G401.6 (cell line): ENCODE measurements around the gene LRCH4.
"Not testable (repeated sequence)": the region's sequence is repeated elsewhere in the genome, so short reads cannot be mapped to it uniquely, and the experiment has no call there.

Source experiments
- FAIRE-seq: peaks from 2 replicates; lab custom pipeline; 2012; peaks lifted over from hg19 to GRCh38; lab: Jason Lieb, UNC

The LRCH4 gene

GRCh38 chr7:100567751-100568175 lies 18.2 kb downstream of the LRCH4 start:
- FAIRE-seq: no peak

GRCh38 chr7:100567031-100567730 lies 18.7 kb downstream of the LRCH4 start:
- FAIRE-seq: no peak

DNA sequence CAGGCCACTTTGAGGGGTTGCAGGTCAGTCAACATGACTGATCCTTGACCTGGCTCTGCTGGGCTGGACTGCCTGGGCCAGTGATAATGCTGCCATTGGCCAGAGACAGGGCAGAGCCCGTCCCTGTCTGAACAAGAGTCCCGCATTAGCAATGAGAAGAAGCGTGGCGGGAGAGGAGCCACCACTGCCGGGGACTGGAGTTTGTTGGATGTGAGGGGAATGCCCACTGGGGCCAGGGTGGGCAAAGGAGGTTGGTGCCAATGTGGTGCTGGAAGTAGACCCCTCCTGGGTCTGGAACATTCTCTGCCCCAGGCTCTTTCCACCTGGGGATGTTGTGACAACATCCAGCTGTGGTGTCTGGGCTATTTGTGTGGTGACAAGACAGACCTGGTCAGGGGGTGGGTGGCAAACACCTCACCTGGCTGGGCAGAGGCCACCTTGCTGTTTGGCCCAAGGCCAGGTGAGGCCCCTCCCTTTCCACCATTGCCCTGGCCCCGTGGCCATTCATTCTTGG lies 19.9 kb downstream of the LRCH4 start:
- no peak for FAIRE-seq

DNA sequence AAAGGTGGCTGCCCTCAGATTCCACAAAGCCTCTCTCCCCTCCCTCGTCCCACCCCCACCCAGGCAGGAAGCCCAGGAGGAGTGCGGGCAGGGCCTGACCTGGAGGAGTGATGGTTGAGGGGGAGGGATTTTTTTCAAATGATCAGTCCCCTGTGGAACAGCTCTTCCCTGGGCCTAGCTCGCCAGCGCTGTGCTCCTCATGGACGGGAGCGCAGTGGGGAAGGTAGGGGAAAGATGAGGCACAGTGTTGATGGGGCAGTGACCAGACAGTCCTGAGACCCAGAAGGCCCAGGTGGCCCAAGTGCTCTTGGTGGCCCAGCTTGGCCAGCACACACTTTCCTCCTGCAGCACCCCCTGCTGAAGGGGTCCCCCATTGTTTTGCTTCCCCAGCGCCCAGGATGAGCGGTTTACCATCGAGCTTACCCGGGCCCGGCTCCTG lies 20.8 kb downstream of the LRCH4 start:
- no peak for FAIRE-seq

GRCh38 chr7:100564405-100564804 lies 21.5 kb downstream of the LRCH4 start:
- not testable (repeated sequence) for FAIRE-seq

- FAIRE-seq: no peak
Observed at GRCh38 chr7:100563809-100564400, 22.0 kb downstream of the LRCH4 start.

DNA sequence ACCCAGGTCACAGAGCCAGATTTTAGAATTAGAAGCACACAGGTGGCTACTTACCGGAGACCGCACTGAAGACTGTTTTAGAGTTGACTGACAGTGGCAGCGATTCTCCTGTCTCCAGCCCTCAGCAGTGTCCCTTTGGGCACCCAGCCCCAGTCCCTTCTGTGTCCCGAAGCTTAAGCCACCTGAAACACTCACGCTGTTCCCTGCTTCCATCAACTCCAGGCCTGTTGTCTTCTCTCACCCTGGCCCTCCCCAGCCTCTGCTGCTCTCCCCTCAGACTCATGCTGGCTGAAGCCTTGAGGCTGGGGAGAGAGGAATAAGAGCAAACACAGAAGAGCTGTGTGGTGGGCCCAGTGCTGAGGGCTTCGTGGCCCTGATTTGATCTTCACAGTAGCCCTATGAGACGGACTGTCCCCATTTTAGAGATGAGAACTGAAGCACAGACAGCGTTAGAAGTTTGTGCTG lies 22.8 kb downstream of the LRCH4 start:
- FAIRE-seq: no peak

DNA sequence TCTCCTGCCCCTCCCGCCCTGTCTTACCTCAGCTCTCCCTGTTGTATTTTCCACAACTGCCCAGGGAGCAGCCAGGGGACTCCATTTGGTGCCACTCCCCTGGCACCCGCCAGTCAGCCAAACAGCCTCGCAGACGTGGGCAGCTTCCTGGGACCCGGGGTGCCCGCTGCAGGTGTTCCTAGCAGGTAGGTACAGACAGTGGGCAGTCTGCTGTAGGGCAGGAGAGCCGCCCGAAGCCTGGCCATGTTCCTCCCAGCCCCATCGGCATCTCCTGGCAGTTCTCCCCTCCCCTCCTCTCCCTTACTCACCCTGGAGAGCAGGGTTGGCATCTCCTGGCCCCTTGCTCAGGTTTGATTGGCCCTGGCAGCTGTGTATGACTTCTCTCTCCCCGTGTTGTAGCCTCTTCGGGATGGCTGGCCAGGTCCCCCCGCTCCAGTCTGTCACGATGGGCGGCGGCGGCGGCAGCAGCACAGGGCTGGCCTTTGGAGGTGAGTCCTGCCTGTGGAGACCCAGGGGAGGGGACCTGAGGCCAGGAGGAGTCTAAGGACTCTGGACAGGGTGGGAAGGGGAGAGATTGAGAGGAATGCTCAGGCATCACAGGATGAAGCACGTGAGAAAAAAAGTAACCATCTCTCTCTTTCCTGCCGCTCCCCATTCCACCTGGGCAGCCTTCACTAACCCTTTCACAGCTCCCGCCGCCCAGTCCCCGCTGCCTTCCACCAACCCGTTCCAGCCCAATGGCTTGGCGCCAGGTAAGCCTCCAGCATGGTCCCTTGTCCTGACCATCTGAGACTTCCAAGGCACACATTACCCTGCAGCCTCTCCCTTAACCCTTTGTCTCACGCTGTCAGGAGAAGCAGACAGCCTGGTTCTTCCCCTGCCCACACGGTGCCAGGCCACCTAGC lies 23.5 kb downstream of the LRCH4 start:
- no peak for FAIRE-seq

- FAIRE-seq: no peak
Observed at GRCh38 chr7:100561491-100562194, 24.3 kb downstream of the LRCH4 start.

DNA sequence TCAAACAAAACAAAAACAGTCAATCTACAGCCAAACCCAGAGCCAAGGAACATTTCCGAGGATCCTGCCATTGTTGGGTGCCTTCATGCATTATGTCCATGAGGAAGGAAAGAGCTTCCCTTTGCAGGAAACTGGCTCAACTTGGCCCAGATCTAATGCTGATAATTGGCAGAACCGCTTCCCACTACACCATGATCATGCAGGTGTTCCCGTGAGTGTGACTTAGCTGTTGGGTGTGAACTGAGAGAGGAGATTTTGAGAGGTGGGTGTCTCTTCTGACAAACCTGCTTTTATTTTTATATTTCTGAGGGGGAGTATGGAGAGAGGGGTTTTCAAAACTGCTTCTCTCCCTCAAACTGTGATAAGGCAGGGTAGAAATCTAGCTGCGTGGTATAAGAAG lies 26.8 kb downstream of the LRCH4 start:
- FAIRE-seq: no peak

- no peak for FAIRE-seq
Observed at GRCh38 chr7:100556541-100556940, 29.4 kb downstream of the LRCH4 start.

DNA sequence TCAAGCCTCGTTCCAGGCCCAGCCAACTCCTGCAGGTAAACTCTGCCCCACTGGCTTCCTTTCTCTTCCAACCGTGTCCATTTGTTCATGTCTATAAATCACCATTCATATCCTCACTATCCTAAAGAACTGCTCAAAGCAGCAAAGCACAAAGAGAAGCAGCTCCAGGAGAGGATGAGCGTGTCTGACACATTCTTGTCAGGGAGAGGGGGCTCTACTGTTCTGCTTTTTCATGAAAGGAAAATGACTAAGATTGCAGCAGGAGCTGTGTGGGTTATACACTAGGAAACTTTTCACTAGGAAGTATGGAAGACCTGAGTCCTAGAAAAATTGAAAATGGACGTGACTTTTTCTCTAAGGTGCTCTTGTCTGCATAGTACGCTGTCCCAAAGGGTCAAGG lies 30.2 kb downstream of the LRCH4 start:
- no peak for FAIRE-seq

DNA sequence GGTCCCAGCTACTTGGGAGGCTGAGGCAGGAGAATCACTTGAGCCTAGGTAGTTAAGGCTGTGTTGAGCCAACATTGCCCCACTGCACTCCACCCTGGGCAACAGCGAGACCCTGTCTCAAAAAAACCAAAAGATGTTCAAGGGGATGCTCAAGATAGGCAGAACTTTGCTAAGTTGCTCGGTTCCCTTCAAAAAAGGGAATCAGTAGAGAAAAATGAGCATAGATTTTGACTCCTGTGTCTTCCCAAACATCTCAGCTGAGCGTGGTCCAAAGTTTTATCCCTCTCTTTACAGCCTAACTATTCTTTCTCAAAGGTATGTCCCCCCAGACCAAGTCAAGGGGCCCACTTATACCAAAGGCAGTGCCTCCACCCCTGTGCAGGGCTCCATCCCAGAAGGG lies 32.9 kb downstream of the LRCH4 start:
- FAIRE-seq: no peak

DNA sequence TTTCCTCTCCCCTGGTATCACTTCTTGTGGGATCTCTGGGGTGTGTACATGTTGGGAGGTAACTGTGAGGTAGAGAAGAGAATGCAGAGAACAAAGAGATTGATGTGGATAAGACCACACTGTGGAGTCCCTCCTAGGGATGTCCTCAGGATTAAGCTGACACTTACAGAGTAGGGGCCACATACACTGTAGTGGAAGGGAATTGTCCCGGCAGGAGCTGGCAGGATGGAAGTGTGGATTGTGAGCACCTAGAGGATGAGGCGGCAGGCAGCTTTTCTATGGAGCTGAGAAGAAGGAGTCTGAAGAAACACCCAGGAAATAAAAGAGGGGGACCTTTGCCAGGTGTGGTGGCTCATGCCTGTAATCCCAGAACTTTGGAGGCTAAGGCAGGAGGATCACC lies 33.4 kb downstream of the LRCH4 start:
- no peak for FAIRE-seq

GRCh38 chr7:100548446-100548845 lies 37.5 kb downstream of the LRCH4 start:
- not testable (repeated sequence) for FAIRE-seq

DNA sequence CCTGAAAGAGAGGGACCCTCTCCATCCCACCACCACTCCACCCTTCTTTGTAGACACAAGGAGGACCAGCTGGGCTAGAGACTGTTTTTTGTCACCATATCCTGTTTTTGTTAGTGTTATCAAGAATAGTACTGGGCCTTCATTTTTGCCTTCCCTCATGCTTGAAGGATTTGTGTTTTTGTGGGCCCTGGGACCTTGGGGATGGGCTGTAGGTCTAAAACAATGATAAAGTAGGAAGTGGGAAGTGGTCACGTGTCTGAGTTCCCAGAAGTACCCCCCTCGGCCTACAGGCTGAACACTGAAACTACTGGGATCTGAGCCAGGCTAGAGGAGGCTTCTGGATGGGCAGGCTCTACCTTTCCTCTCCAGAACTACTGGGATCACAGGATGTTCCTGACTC lies 38.1 kb downstream of the LRCH4 start:
- FAIRE-seq: no peak

GRCh38 chr7:100546926-100547800 lies 38.8 kb downstream of the LRCH4 start:
- FAIRE-seq: no peak

GRCh38 chr7:100546129-100546925 lies 39.6 kb downstream of the LRCH4 start:
- FAIRE-seq: no peak

DNA sequence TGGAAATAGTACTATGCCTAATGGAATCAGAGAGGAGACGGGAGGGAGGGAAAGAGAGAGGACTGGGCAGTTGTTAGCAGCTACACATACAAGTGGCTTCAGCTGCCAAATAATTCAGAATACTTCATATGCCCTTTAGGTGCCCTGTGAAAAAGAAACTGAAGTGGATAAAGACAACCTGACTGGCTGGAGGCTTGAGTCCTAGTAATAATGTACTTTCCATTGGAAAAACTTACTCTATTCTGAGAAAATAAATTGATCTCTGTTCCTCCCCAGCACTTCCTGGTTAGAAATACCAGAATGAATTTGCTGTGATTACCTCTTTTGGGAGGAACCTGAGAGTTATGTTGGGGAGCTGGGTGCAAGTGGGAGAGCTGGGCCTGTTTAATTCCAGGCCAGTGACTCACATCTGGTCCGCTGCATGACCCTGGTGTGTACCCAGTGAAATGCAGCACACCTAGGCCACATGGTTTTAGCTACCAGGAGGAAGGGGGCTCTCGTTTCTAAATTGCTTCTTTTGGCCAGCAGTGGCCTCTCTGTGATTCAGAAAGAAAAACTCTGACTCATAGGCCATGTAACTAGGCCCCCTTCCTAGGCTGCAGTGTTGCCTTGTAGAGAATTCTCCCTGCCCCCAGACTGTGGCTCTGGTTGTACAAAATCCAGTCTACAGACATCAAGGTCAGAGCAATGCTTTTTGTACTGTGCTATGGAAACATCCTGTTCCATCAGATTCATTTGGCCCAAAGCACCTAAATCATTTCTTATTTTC lies 40.4 kb downstream of the LRCH4 start:
- FAIRE-seq: peak; percentile 99
